Endothelial cell of umbilical vein (primary cell): Measurements from ENCODE around the gene PTPRH. TPM values are rescaled to one million over a fixed set of nuclear protein-coding genes. Genes with fewer than 3 reads are reported as not detected.

Experiments used
- BruUV-seq: library from RNA; stranded (reverse); fragments of 400-500 nt; replicated peaks from 2 replicates; lab custom pipeline; 2021; lab: Mats Ljungman, UMichigan
- CTCF ChIA-PET: fragments of 300-600, 350-600 bp; sonication (Branson Sonifier 250); formaldehyde crosslinking; loops from one replicate; lab custom pipeline; 2021; ENCODE audit warnings: antibody characterized with exemption, inconsistent platforms; lab: Charles Lee
- POLR2A ChIA-PET: fragments of 300-600, 350-600 bp; sonication (Branson Sonifier 250); formaldehyde crosslinking; loops from one replicate; lab custom pipeline; 2021; ENCODE audit warnings: antibody characterized with exemption, inconsistent platforms; lab: Charles Lee
- DNase-seq: peaks from one replicate; pipeline ENCODE4 v3.0.0-alpha.2; 2011; ENCODE audit warnings: low read depth, low spot score
- FAIRE-seq: peaks from 2 replicates; lab custom pipeline; 2011; peaks lifted over from hg19 to GRCh38; lab: Jason Lieb, UNC
- H2AFZ ChIP-seq: 2 replicates; pipeline ENCODE4 v1.6.0; 2012; ENCODE audit warnings: low read depth, low read length, control low read depth, inconsistent platforms
- H3K27ac ChIP-seq: 2 replicates; pipeline ENCODE4 v1.5.1; 2011; ENCODE audit warnings: low read depth, mild to moderate bottlenecking, control low read depth, low read length, moderate library complexity; ENCODE audit not compliant: insufficient read depth
- H3K27me3 ChIP-seq, 2 experiments: 2 replicates each; pipeline versions ENCODE4 v1.6.0 to v1.6.1; 2011; ENCODE audit warnings: low read length in 2 of 2, mixed read lengths in 1 of 2; ENCODE audit not compliant: control insufficient read depth in 2 of 2, insufficient read depth in 2 of 2
- H3K36me3 ChIP-seq, 2 experiments: 2 replicates in 1 of 2; 3 replicates in 1 of 2; pipeline ENCODE4 v1.5.1; 2011; ENCODE audit warnings: low read length in 2 of 2, mild to moderate bottlenecking in 1 of 2, moderate library complexity in 1 of 2; ENCODE audit not compliant: control insufficient read depth in 2 of 2, insufficient read depth in 2 of 2; ENCODE audit errors: extremely low read depth in 1 of 2
- H3K4me1 ChIP-seq: 3 replicates; pipeline ENCODE4 v1.5.1; 2011; ENCODE audit warnings: mild to moderate bottlenecking, low read length; ENCODE audit not compliant: control insufficient read depth, insufficient read depth; ENCODE audit errors: extremely low read depth
- H3K4me2 ChIP-seq: 2 replicates; pipeline ENCODE4 v1.6.1; 2011; ENCODE audit warnings: low read length, control low read depth, mixed read lengths; ENCODE audit not compliant: insufficient read depth
- H3K4me3 ChIP-seq, 3 experiments: fragments of 200-600 bp in 1 of 3; sonication (generic), shearing (Covaris generic) in 1 of 3; replicated peaks in 1 of 3; 2 replicates each; pipeline ENCODE4 v1.5.1; 2011 to 2016; ENCODE audit warnings: control low read depth in 3 of 3, low read length in 3 of 3, mild to moderate bottlenecking in 2 of 3, inconsistent platforms in 1 of 3, low read depth in 1 of 3, moderate library complexity in 1 of 3; ENCODE audit not compliant: insufficient read depth in 1 of 3
- H3K79me2 ChIP-seq: 2 replicates; pipeline ENCODE4 v1.6.0; 2012; ENCODE audit warnings: low read length, inconsistent platforms; ENCODE audit not compliant: control insufficient read depth, insufficient read depth
- H3K9ac ChIP-seq: replicated peaks from 2 replicates; pipeline ENCODE3; 2011; ENCODE audit warnings: low read length, control low read depth; ENCODE audit not compliant: insufficient read depth; ENCODE audit errors: extremely low read depth
- H3K9me1 ChIP-seq: replicated peaks from 3 replicates; pipeline ENCODE4 v1.6.0; 2011; ENCODE audit warnings: mild to moderate bottlenecking, low read length; ENCODE audit not compliant: control insufficient read depth, insufficient read depth; ENCODE audit errors: extremely low read depth
- H3K9me3 ChIP-seq: replicated peaks from 2 replicates; pipeline ENCODE4 v1.5.1; 2012; ENCODE audit warnings: low read length, inconsistent platforms; ENCODE audit not compliant: control insufficient read depth, insufficient read depth
- H4K20me1 ChIP-seq: replicated peaks from 2 replicates; pipeline ENCODE3; 2011; ENCODE audit warnings: mild to moderate bottlenecking, low read length; ENCODE audit not compliant: control insufficient read depth, insufficient read depth; ENCODE audit errors: extremely low read depth
- CTCF ChIP-seq, 2 donors: IDR thresholded peaks; 1 replicate in 1 of 2; 2 replicates in 1 of 2; pipeline ENCODE4 v1.5.1; 2011; ENCODE audit warnings: low read length in 2 of 2, mild to moderate bottlenecking in 2 of 2, moderate library complexity in 2 of 2, control low read depth in 1 of 2, inconsistent platforms in 1 of 2, low read depth in 1 of 2; ENCODE audit not compliant: insufficient read depth in 1 of 2; ENCODE audit errors: extremely low read depth in 1 of 2
- EZH2 ChIP-seq: IDR thresholded peaks from 2 replicates; pipeline ENCODE4 v1.6.1; 2012; ENCODE audit warnings: borderline replicate concordance, low read depth, mild to moderate bottlenecking, moderate library complexity, low read length, inconsistent platforms; ENCODE audit not compliant: severe bottlenecking
- FOS ChIP-seq: IDR thresholded peaks from 2 replicates; pipeline ENCODE4 v1.6.1; 2011; ENCODE audit warnings: mild to moderate bottlenecking, low read length, moderate library complexity, borderline replicate concordance; ENCODE audit not compliant: insufficient read depth
- GATA2 ChIP-seq: IDR thresholded peaks from 2 replicates; pipeline ENCODE4 v1.7.0; 2011; ENCODE audit warnings: low read depth, mild to moderate bottlenecking, moderate library complexity, mixed read lengths, low read length; ENCODE audit not compliant: insufficient read length, insufficient read depth
- JUN ChIP-seq: IDR thresholded peaks from 2 replicates; pipeline ENCODE4 v1.6.1; 2011; ENCODE audit warnings: borderline replicate concordance, low read depth; ENCODE audit not compliant: insufficient read length, insufficient read depth
- MAX ChIP-seq: IDR thresholded peaks from 2 replicates; pipeline ENCODE4 v1.6.1; 2011; ENCODE audit not compliant: insufficient read depth, insufficient read length
- MYC ChIP-seq: IDR thresholded peaks from one replicate; pipeline ENCODE4 v1.6.1; 2011; ENCODE audit warnings: mild to moderate bottlenecking, low read depth, low read length
- POLR2A ChIP-seq: IDR thresholded peaks from 2 replicates; pipeline ENCODE4 v1.6.1; 2012; ENCODE audit warnings: low read depth, mild to moderate bottlenecking, control low read depth, low read length
- POLR2AphosphoS5 ChIP-seq: IDR thresholded peaks from 2 replicates; pipeline ENCODE4 v1.6.1; 2012; ENCODE audit warnings: low read depth, mild to moderate bottlenecking, control low read depth, low read length, moderate library complexity; ENCODE audit not compliant: insufficient read depth
- dilution Hi-C: fragments of 300-500 bp; cut with MboI; formaldehyde crosslinking; loops from one replicate; pipeline ENCODE4 v1.15.0; 2019; ENCODE audit warnings: low sequenced_read_pairs; ENCODE audit not compliant: extremely low pct_ligation_motif_present
- intact Hi-C: fragments of 100-400 bp; cut with micrococcal nuclease; formaldehyde crosslinking; loops from one replicate; pipeline ENCODE4 v1.10.0; 2022
- polyA plus RNA-seq, 4 experiments: library from polyadenylated mRNA; depleted of rRNA in 3 of 4; stranded (reverse) in 3 of 4; unstranded in 1 of 4; fragments of >200 nt; gene quantifications; 2 replicates each; pipeline versions ENCODE4 v1.2.1 to v1.2.3, GENCODE V29; 2011 to 2012; ENCODE audit warnings: missing spikeins in 1 of 4
- total RNA-seq: library from RNA; stranded (reverse); gene quantifications from 2 replicates; pipeline ENCODE4 v1.2.3, GENCODE V29; 2021

PTPRH gene
- total and polyA plus RNA-seq, 2 donors (not counting 3 experiments of a cell fraction or from before 2014, with no cell fraction given): 0.14 to 1.00 TPM

- Histone ChIP-seq H4K20me1 (no peaks in the 10 kb centered on the region), H3K27ac (no peak overlapping the region), H3K27me3 (no peaks in the 10 kb centered on the region), H2AFZ (no peak overlapping the region), H3K4me2 (no peak overlapping the region), H3K4me1 (no peaks in the 10 kb centered on the region), H3K9me1 (no peaks in the 10 kb centered on the region), H3K4me3 (no peak overlapping the region), H3K9ac (no peak overlapping the region), H3K79me2 (peaks cover 33% of the 10 kb centered on the region), H3K36me3 (peaks cover 8 to 50% of the 10 kb centered on the region in 2 experiments), H3K9me3 (no peaks in the 10 kb centered on the region)
- BruUV-seq: no TSS peak
- intact Hi-C loops (no loop called here), dilution Hi-C loops (no loop called here)
- no peak for TF ChIP-seq GATA2
- TF ChIP-seq MYC: no peak
- no peak for TF ChIP-seq EZH2
- TF ChIP-seq CTCF (IDR thresholded peaks at IDR 0.05; ENCODE audit: extremely low read depth in 1 of 2, insufficient read depth in 1 of 2, low read depth in 1 of 2, low read length in 2 of 2): no peak
- no peak for TF ChIP-seq POLR2AphosphoS5
- no peak for TF ChIP-seq MAX
- TF ChIP-seq POLR2A: no peak
- TF ChIP-seq FOS: no peak
- no peak for TF ChIP-seq JUN
- FAIRE-seq: no peak
- no peak for DNase-seq
- ChIA-PET CTCF (interaction anchor here (1.0 kb wide), 1 partner anchor 13 kb away, joined by 4 read pairs; no protein-coding TSS in a partner anchor), POLR2A (interaction anchor here (0.7 kb wide), 1 partner anchor 1060 kb away, joined by 8 read pairs; no protein-coding TSS in a partner anchor)
Observed at GRCh38 chr19:55245236-55245904, 36.1 kb upstream of the PTPRH start.
